ENCODE data around the gene FARS2. TPM values are rescaled to one million over a fixed set of nuclear protein-coding genes. Genes with fewer than 3 reads are reported as not detected.

FARS2 gene
- total RNA-seq, 1 donor from 2014 or later = 19.5 TPM

DNA sequence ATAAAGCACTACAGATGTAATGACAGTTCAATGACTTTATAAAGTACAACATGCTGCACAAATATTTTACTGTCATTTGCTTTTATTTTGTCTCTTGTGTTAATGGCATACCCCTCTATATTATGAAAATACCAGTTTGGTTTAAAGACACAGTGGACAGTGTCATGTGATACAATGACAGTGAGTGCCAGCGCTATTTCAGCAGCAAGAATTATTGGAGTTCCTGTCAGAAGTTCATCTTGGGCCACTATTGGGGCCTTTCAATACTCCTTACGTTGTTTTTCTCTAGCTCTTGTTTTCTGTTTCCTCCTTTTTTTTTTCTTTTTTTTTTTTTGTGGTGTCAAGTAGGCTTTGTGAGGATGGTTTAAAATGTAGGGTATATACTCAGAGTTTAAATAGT is 232.5 kb downstream of the FARS2 start:
- intact Hi-C loops (cut with micrococcal nuclease) = no loop called here

DNA sequence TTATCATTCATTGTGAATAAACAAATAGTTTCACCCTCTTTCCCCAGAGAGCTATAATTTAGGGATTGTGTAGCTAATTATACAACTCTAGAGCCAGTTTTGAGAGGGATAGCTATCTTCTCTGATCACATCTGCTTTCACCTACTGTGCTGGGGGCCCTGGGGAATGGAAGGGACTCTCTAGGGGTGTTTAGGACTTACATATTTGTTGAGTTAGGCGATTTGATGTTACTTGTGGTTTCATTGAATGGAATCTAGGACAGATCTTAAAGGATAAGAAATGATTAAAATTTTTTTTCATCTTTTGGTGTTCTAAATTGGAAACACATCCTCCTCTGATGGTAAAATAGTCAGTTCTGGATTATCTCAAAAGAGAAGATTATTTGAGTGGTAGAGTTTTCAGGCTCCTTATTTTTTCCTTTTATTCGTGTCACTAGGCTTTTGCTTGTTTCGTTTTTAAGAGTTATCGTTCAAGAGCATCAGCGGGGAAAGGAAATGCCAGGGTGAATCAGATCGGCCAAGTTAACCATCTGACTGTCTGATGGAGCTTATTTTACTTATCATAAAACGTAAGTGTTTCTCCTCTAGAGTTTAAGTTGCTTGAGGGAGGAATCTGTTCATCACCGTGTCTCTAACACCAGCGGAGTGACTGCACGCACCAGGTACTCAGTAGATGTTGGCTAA is 236.7 kb downstream of the FARS2 start:
- intact Hi-C loops (cut with micrococcal nuclease) = no loop called here

DNA sequence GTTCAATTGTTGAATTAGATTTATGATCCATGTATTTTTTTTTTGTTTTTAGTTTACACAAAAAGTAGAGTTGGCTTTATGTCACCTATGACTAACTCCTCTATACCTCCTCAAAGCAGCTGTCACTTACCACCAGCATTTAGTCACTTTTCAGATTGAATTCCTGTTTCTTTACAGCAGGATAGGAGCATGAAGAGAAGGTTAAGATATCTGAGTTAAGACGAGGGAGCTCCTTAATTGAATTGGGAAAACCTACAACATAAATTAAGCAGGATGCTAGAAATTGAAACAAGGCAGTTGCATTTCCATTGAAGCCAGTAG is 237.2 kb downstream of the FARS2 start:
- intact Hi-C loops (cut with micrococcal nuclease) = no loop called here

DNA sequence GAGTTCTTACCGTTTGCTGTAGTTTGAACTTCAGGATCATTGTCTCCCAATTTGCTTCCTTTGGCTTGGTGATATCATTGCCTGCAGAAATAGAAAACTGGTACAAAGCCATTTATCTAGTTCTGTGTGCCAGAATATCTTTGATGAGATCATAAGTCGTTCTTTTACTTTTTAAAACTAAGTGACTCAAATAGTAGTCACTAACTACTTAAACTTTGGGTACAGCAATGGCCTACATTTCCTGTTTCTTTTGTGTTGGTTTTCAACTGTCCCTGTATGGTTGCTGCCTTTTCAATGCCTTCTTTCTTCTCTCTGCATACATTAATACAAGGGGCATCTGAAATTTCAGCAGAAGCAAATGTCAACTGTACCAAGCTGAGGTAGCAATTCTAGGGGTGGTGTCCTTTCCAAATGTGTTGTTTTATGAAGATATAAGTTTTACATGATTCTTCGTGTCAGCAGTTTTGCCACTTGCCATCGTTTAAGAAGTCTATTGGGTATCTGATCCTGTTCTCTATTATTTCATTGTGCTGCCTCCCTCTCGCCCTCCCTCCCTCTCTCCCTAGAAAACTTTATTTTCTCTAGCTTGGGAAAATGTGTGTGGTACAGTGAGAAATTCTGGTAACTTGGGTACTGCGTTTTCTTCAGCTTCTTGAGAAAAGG is 238.5 kb downstream of the FARS2 start:
- intact Hi-C loops (cut with micrococcal nuclease) = no loop called here

DNA sequence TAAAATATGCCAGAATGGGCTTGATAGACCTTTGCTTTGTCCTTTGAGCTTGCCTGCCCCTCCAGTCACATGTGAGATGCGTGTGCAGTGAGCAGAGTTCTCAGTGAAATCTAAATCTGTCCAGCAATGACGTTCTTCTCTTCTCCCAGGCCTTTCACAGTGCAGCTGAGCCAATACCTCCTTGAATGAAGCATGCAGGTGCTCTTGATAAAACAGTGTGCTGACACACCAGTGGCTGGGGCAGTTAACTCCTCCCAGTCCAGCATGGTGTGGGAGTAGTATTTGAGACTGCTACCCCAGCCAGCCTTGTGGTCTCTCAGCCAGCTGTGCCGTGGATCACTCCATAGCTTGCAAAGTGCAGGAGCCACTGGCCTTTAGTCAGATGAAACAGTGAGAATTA is 240.5 kb downstream of the FARS2 start:
- intact Hi-C loops (cut with micrococcal nuclease) = no loop called here

DNA sequence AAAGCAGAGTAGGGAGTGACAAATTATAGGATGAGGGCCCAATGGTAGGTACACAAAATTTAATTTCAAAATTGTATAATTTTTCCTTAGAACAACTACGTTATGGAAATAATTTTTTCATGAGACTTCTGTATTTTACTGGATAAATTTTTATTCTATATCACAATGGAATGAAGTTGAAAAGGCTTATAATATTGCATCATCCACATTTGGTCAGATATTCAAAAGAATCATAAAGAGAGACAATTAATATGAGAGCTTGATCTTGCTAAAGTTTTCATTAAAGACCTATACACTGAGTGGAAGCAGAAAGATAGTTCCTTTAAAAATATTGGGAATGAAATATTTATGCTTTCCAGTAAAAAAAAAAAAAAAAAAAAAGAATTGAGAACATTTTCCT is 242.8 kb downstream of the FARS2 start:
- intact Hi-C loops (cut with micrococcal nuclease) = no loop called here

DNA sequence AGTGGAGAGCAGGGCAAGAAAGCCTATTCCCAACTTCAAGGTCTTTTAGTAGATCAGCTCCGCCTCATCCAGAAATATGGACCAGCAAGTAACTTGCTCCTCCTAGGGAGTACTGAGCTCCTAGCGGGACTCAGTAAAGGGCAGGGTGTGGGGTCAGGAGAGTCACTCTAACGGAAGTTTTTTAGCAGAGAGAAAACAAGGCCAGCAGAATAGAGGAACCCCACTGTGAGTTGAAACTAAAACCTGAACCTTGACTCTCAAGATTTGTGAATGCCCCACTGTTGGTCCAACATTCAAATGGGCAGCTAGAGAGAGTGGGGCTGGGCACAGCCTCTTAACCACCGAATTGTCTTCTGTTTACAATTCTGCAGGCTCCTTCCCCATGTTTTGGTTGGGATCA is 244.8 kb downstream of the FARS2 start:
- intact Hi-C loops (cut with micrococcal nuclease) = no loop called here

DNA sequence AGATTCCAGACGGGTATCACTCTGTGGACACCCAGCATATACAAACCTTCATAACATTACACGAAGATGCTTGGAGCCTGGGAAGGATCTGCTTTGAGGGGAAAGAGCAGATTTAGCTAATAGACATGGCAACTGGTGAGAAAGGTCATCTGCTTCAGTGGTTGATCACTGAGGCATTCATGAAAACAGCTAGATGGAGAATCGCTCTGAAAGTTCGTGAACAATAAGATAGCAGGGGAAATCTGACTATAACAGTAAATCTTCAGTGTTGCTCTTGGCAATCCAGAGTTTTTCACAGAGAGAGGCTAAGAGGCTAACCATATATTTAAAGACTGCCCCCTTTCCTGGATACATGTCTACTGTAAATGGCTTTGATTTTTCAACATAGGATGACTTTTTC is 245.3 kb downstream of the FARS2 start:
- intact Hi-C loops (cut with micrococcal nuclease) = no loop called here

DNA sequence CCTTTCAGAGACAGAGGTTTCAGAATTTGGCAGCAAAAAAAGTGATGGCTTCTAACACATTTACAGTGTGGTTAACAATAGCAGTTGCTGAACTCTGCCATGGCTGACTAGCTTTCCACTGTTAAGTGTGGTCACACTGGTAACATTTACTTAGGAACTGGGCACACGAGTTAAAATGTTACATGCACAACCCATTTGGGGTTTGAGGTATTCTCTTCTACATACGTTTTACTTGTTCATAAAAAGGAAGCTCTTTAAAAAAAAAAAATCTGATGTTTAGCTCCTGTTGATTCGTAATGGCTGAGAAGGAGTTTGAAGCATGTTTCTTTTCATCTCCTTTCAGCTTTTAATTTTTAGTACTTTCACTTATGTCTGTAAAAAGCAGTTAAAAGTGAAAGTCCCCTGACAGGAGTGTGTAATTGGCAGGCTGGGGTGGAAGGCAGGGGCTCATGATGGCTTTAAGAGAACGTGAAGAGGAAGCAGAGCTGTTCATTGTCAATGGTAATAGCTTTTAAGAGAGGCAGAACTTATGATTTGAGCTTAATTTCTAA is 245.9 kb downstream of the FARS2 start:
- intact Hi-C loops (cut with micrococcal nuclease) = no loop called here

DNA sequence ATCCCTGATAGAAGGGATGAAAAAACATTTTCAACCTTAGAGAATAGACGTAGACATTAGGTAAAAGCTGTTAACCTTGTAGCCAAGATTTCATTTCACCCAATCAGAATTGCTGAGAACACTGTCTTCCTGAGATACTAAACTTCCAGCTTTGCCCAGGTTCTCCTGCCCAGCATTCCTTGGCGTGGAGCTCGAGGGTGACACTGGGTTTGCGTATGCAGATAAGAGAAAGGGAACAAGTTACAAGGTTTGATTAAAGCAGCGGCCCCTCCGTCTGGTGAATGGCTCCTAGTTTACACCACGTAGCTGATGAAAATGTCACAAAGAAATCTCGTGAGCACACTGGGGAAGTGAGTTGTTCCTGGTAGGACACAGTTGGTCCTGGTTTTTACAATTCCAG is 247.8 kb downstream of the FARS2 start:
- intact Hi-C loops (cut with micrococcal nuclease) = no loop called here

DNA sequence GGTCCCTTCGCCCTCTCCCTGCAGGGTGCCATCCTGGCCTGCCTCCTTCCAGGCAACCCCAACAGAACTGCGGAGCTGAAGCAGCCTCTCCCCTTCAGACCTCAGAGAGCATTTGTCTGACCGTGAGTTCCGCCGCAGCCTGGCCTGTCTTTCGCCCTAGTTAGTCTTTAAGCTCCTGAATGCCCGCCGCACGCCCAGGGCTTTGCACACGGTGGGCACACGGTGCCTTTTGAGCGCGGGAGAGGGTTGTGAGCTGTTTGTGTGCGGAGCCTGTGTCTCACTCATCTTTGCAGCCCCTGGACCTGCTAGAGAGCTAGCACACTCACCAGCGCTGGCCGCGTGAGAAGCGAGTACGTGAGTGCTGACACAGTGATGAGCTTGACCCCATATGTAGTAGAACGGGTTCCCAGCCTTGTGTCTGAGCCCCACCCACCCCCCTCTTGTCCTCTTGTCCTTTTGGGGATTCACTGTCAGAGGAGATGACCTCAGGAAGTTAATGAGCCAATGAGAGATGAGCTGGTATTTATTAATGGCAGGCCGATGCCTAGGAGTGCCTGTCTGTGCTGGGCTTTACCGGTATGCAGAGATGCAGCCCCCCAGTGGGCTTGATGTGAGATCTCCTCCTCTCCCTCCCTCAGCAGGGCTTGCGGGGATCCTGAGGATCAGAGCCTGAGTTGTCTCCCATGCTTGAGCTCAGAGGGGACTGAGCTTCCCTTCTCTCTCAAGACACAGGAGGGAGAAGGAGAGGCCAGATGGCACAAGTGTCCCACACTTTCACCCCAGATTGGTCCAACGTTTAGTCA is 249.2 kb downstream of the FARS2 start:
- intact Hi-C loops (cut with micrococcal nuclease) = loop anchor here (10.0 kb wide), 1 partner anchor 114 kb away; no protein-coding TSS in a partner anchor

DNA sequence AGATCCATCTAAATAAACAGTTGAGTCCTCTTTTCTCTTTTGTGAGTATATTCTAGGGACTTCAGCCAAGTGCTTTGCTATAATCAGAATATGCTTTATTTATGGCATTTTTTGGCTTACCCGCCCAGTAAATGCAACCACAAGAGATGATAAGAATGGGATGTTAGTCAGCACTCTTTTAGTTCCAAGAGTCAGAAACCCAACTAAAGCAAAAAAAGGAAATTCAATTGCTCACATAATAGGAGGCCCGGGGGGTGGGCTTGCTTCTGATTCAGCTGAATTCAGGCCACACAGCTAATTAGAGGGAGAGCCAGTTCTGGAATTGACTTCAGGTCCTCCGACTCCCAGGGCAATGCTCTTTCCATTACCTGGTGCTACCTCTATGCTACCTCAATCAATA is 250.6 kb downstream of the FARS2 start:
- intact Hi-C loops (cut with micrococcal nuclease) = loop anchor here (10.0 kb wide), 1 partner anchor 113 kb away; no protein-coding TSS in a partner anchor

DNA sequence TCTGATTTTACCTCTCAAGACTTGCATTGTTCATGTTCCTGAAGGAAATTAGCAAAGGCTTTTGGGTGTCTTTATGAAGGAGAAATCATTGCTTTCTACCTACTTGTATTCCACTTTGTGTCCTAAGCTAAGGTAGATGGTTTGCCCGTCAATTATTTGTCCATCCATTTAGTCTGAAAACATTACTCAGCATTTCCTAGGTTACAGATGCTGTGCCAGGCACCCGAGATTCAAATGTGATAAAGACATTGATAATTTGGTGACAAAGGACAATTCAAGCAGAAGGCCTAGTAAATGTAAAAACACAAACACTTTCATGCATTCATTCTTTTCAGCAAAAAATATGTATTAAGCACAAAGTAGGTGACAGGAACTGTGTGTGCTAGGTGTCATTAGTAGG is 251.1 kb downstream of the FARS2 start:
- intact Hi-C loops (cut with micrococcal nuclease) = loop anchor here (10.0 kb wide), 1 partner anchor 112 kb away; no protein-coding TSS in a partner anchor

DNA sequence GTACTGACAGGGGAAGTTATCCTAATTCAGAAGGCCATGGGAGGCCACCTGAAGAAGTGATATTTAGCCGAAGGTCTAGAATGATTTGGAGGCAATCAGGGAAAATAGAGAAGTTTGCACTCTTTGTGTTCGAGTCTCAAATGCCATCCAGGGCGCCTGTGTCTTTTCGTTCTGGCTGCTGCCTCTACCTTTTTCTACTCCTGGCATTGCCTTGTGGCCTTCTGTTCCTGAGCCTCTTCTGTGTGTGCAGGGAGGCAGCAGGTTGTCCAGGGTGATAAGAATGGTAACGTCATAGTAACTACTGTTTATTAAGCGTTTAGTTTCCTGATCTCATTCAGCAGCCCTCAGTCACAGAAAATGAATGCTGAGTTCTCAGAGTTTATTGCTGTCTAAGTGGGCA is 252.1 kb downstream of the FARS2 start:
- intact Hi-C loops (cut with micrococcal nuclease) = loop anchor here (10.0 kb wide), 1 partner anchor 111 kb away; no protein-coding TSS in a partner anchor

DNA sequence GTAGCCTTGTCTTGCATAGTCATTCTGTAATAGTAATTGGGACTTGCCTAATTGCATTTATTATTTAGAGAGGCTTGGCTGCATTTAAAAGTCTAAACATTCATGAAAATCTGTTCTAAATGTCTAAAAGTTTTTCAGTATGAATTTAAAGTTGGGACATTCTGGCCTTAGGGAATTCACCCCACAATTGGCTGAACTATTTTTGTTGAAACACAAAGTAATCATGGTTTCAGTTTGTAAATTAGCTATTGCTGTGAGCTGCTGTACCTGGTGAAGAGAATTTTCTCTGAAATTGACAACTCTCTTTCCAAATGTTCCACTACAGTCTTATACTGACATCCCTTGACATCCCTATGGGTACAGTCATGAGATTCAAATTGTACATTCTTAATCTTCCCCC is 253.0 kb downstream of the FARS2 start:
- intact Hi-C loops (cut with micrococcal nuclease) = loop anchor here (10.0 kb wide), 1 partner anchor 110 kb away; no protein-coding TSS in a partner anchor

DNA sequence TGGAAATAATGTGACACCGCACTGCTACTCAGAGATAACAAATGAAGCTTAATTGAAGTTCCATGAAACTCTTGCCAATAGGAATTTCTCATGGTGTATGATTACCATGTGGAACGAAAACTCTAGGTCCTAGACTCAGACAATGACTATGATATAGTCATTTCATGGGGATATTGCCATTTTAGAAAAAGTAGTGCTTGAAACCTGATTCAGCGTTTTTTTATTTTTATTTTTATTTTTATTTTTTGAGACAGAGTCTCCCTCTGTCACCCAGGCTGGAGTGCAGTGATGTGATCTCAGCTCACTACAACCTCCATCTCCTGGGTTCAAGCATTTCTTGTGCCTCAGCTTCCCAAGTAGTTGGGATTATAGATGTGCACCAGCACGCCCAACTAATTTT is 253.9 kb downstream of the FARS2 start:
- intact Hi-C loops (cut with micrococcal nuclease) = loop anchor here (10.0 kb wide), 1 partner anchor 110 kb away; no protein-coding TSS in a partner anchor

DNA sequence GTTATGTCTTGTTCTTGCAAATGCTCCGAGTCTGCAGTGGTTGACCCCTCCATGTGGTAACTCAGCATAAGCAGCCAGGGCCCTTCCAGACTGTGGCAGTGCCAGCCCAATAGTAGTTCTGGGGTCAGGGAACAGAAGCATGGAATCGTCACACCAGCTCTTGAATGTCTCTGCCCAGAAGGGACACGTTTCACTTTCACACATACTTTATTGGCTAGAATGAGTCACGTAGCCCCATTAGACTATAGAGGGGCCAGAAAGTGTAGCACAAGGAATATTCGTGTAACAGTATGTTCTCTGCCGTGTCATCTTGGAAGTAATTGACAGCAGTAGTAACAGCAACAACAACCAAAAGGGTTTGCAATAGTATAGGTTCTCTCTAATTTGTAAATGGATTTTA is 254.7 kb downstream of the FARS2 start:
- intact Hi-C loops (cut with micrococcal nuclease) = loop anchor here (10.0 kb wide), 1 partner anchor 109 kb away; no protein-coding TSS in a partner anchor

DNA sequence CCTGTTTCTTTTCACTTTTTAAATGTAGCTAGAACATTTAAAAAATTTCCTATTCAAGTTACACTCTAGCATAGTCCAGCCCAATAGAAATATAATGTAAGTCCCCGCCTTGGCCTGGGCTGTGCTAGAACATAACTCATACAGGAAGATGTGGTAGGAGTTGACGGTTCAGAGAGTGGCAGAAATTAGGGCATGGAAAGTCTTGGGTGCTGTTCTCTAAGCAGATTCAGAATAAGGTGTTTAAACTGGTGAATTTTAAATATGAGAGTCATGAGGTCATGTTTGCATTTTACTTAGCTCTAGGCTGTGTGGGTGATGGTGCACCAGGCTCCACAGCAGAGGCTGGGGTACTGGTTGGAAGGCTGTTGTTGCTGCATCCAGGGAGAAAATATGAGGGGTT is 256.5 kb downstream of the FARS2 start:
- intact Hi-C loops (cut with micrococcal nuclease) = loop anchor here (10.0 kb wide), 1 partner anchor 107 kb away; no protein-coding TSS in a partner anchor

DNA sequence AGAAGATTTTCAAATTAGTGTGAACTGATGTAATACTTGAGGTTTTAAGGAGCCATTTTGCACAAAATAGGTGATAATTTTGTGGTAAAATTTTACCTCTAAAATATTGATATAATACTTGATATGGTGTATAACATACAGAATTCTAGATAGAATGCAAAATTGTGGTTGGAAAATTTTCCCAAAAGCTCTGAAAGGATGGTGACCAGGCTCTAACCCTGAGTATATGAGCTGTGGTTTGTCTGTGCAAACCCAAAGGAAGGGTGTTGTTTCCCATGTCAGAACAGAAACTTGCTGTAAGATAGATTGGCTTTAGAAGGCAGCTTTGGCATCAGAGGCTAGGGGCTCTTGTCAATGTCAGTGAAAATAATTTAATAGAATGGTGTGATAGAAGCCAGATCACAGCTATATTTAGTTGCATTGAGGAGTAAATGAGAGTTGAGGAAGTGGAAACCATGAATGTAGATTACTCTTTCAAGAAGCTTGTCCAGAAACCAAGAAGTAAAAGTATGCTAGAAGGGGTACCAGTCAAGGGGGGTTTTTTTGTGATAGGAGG is 257.7 kb downstream of the FARS2 start:
- intact Hi-C loops (cut with micrococcal nuclease) = loop anchor here (10.0 kb wide), 1 partner anchor 106 kb away; no protein-coding TSS in a partner anchor

DNA sequence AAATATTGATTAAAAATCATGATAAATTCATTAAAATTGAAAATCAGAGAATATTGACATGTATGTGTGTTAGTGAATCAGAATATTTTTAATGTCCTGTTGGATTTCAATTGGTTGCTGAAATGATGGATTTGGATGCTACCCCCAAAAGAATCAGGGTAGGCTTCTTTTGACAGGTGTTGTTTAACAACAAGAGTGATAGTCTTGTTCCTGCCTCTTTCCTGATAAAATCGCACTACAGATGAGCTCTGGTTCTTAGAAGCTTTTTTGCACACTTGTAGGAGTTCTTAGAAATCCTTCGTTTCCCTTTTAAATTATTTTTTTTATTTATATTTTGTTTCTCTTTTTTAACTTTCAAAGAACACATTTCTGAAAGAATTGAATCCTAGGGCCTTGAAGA is 259.5 kb downstream of the FARS2 start:
- intact Hi-C loops (cut with micrococcal nuclease) = no loop called here

DNA sequence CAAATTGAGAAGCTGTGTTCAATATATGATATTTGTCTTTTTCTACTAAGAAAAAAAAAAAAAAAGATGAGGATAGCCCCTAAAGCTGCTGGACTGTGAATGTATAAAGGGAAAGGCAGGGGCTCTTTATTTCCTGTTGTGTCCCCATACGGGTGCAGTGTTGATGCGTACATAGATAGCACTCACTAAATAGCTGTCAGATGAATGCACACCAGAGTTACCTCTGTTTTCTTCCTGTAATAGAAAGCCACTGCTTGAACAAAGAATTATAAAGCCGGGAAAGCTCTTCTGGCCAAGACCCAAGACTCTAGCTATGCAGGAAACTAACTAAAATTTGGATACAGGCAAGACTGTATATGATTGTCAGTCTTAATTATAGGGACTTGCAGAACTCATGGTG is 260.0 kb downstream of the FARS2 start:
- intact Hi-C loops (cut with micrococcal nuclease) = no loop called here

Measured in T-helper 2 cell treated with Interferon-gamma antibody and Interleukin-4, amounts not matched to agents 100 ng/mL and 5 ng/mL, for 36 hours (primary cell).